Stimulated activated CD4-positive, alpha-beta T cell treated with anti-CD3 and anti-CD28 coated beads, Interleukin-4, amount 100 ng/mL, for 4 hours (primary cell): ENCODE measurements around the gene HARS1.
"Not testable (repeated sequence)": the region's sequence is repeated elsewhere in the genome, so short reads cannot be mapped to it uniquely, and the experiment has no call there.

Experiments used
- DNase-seq, 2 experiments: peaks; one replicate each; pipeline ENCODE4 v3.0.0-alpha.2; 2020

The HARS1 gene

GRCh38 chr5:140632366-140633020, 58.7 kb downstream of the HARS1 start:
- peak; percentile 45 to 56 for DNase-seq

- peak; percentile 22 to 24 for DNase-seq
Measured at GRCh38 chr5:140631831-140632365, 59.3 kb downstream of the HARS1 start.

- DNase-seq = no peak
Measured at GRCh38 chr5:140631036-140631417, 60.1 kb downstream of the HARS1 start.

GRCh38 chr5:140630292-140631035, 60.7 kb downstream of the HARS1 start:
- no peak for DNase-seq

- no peak for DNase-seq
Measured at GRCh38 chr5:140628711-140629110, 62.5 kb downstream of the HARS1 start.

GRCh38 chr5:140627972-140628371, 63.2 kb downstream of the HARS1 start:
- DNase-seq = no peak

- not testable (repeated sequence) for DNase-seq
Measured at GRCh38 chr5:140624886-140625285, 66.3 kb downstream of the HARS1 start.
